Stimulated activated CD4-positive, alpha-beta T cell treated with anti-CD3 and anti-CD28 coated beads, Interleukin-1b, Interleukin-23, amount 100 ng/mL, for 4 hours (primary cell): ENCODE data around the gene MFF.
"Not testable (repeated sequence)": the region's sequence is repeated elsewhere in the genome, so short reads cannot be mapped to it uniquely, and the experiment has no call there.

Experiments used
- DNase-seq, 2 donors: peaks; one replicate each; pipeline ENCODE4 v3.0.0-alpha.2; 2020; ENCODE audit warnings: low read depth in 2 of 2

Gene MFF

GRCh38 chr2:227335713-227336112 is 10.7 kb downstream of the MFF start:
- no peak for DNase-seq

- no peak for DNase-seq
Observed at GRCh38 chr2:227337442-227337841, 12.4 kb downstream of the MFF start.

DNA sequence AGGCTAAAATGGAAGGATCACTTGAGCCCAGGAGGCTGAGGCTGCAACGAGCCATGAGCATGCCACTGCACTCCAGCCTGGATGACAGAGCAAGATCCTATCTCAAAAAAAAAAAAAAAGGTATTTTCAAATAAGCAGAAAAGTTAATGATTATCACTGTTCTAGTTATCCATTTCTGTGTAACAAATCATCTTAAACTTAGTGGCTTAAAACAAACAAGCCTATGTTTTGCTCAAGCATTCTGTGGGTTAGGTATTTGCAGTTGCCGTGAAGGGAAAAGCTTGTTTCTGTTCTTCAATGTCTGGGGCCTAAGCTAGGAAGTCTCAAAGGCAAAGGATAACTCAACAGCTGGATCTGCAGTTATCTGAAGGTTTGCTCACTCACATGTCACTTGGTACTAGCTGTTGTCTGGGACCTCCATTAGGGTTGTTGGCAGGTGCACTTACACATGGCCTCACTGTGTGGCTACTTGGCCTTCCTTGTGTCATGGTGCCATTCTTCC is 14.1 kb downstream of the MFF start:
- DNase-seq, result no peak

DNA sequence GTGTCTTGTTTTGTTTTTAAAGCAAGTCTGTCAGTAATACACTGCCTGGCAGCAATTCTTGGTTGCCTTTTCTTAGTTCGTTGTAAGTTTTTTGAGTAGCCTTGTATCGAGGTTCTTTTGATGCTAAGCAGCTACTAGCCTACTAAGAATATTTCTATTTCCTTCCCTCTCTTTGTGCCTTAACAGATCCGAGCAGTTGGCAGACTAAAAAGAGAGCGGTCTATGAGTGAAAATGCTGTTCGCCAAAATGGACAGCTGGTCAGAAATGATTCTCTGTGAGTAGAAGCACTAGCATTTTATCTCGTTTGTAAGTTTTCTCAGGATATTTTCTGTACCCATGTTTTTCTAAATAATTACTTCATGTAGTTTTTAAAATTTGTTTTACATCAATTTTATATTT is 15.1 kb downstream of the MFF start:
- no peak for DNase-seq

GRCh38 chr2:227341553-227341952 is 16.5 kb downstream of the MFF start:
- no peak for DNase-seq

DNA sequence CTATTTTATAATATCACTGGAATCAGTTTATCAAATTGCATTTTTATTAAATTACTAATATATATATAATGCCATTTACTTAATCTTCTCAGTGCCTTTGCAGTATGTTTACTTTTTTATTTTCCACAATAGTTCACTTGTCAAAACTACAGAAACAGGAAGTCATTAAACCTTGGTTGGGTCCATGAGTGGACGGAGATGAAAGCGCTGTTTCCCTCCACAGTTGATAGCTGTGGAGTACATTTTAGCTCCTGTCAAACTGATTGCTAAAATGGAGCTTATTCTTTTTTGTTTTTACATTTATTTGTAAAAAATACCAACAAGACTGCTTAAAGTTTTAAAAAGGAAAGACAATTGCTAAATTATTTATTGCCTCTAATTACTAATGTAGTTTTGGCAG is 19.2 kb downstream of the MFF start:
- no peak for DNase-seq

DNA sequence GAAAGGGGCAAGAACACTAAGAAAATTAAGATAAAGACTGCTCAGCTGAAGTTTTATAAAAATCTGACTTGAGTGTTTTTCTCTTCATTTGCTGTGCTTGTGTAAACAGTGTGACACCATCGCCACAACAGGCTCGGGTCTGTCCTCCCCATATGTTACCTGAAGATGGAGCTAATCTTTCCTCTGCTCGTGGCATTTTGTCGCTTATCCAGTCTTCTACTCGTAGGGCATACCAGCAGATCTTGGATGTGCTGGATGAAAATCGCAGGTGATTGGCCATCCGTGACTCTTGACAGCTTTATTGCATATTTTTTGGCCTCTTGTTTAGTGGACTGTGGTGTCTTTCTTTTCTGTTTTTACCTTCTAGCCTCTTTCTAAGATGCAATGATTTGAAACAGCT is 22.1 kb downstream of the MFF start:
- DNase-seq, result no peak

- DNase-seq, result no peak
Observed at GRCh38 chr2:227348324-227348723, 23.3 kb downstream of the MFF start.

DNA sequence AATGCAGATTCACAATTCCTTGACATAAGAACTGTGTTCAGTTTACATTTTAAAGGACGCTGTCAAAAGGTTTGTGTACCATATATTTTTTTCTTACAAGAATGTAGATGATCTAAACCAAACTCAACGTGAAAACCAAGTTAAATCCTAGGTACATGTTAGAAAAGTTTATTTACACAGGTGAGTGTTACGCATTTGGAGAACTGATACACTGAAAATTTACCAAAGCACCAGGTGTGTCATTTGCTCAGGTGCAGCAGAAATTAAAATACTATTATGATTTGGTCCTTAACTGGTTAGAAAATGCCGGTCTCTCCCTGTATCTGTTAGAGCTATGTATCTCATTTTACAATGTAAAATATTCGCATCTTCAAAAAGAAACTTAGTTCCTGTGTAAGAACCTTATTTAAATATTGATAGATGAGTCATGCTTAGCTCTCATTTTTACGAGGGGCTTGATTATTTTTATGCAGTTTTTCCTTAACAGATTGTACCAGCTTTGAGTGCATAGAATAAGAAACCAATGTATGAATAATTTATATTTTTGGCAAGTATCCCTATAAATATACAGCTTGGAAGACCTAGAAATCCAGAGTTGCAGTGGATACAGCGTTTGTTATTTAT is 25.1 kb downstream of the MFF start:
- DNase-seq, result no peak

GRCh38 chr2:227351639-227352038 is 26.6 kb downstream of the MFF start:
- no peak for DNase-seq

- DNase-seq, result no peak
Observed at GRCh38 chr2:227360351-227360750, 35.3 kb downstream of the MFF start.

GRCh38 chr2:227363756-227364155 is 38.7 kb downstream of the MFF start:
- DNase-seq, result peak in 1 of 2 donors; percentile 15

- not testable (repeated sequence) for DNase-seq
Observed at GRCh38 chr2:227364585-227365263, 39.7 kb downstream of the MFF start.

DNA sequence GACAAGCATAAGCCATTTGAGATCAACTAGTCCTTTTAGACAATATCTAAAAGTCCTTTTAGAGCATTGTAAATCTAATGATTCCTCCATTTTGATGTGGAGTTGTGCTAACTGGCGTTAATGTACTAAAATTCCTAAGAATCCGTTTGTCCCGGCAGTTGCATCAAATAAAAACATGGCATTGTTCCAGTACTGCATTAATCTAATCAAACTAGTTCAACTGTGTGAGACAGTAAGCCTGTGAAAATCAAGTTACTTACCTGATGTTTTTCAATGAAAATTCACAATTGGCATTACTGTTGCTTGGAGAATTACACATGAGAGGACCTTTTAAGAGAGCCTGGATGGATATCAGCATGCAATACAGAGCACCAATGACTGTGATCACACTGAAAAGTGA is 40.8 kb downstream of the MFF start:
- DNase-seq, result no peak

DNA sequence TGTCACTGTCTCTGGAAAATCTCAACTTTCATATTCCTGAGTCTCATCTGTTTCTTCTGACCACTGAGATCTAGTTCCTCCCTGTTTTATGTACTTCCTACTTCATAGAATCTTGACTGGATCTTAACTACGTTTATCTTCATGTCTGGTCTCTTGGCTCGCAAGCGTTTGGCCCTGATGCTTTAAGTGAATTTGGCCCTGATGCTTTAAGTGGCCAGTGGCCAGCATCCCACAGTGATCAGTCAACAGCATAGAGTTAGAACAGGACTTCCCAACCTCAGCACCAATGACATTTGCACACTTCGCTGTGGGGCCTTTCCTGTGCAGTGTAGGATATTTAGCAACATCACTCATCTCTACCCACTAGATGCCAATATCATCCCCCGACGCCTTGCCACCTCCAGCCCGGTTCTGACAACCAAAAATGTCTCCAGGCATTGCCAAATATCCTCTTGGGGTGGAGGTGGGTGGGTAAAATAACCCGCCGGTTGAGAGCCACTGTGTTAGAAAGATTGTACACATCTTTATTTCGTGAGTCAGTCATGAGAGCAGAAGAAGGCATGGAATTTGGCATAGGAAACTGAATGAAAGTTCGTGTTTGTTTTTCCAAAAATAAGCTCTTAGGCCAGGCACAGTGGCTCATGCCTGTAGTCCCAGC is 41.8 kb downstream of the MFF start:
- DNase-seq, result no peak

- no peak for DNase-seq
Observed at GRCh38 chr2:227367427-227367795, 42.4 kb downstream of the MFF start.

DNA sequence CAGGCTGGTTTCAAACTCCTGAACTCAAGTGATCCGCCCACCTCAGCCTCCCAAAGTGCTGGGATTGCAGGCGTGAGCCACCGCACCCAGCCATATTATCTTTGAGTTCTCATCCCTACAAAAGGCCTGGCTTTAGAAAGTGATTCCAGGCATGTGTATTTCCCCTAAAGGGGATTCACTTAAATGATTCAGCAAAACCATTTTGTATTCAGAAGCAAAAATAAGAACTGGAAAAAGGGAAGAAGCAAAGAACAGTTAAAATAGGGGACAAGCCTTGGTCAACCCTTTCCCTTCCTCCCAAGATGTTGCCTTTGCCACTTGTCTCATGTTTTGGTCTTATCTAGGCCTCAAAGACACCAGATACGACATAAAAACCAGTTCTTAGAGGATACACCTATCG is 43.5 kb downstream of the MFF start:
- no peak for DNase-seq

GRCh38 chr2:227370092-227370491 is 45.0 kb downstream of the MFF start:
- DNase-seq, result no peak

DNA sequence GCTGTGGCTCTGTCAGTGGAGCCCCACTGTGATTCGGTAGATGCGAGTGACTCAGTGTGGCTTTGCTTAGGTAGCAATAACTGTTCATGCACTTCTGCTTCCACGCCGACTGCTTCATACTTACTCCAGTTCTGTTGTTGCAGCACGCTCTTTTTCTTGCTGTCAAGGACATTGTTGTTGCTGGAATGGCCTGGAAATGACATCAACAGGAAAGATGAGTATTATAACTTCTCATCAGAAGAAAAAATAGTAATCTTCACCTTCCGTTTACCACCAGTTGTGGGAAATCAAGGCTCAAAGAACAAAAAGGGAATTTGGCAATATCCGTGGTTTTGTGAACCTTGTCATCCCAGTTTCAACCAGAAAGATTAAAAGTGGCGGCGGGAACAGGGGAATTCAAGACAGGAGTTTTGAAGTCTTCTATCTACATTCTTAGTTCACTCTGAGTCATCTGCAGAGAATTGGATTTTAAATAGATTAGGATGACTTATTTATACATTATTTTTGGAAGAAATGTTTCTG is 45.8 kb downstream of the MFF start:
- DNase-seq, result no peak

DNA sequence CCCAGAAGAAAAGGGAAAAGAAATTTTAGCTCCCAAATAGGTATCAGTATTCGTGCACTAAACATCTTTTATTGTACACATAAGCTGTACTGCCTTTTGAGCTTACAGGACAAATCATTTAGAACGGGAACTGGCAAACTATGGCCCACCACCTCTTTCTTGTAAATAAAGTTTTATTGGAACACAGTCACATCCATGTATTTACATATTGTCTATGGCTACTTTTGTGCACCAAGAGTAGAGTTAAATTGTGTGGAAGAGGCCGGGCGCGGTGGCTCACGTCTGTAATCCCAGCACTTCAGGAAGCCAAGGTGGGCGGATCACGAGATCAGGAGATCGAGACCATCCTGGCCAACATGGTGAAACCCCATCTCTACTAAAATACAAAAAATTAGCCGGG is 48.3 kb downstream of the MFF start:
- no peak for DNase-seq

GRCh38 chr2:227374158-227374557 is 49.1 kb downstream of the MFF start:
- peak in 1 of 2 donors; percentile 13 for DNase-seq

- no peak for DNase-seq
Observed at GRCh38 chr2:227376656-227377396, 51.8 kb downstream of the MFF start.
